ENCODE measurements around the gene RGS12.

DNA sequence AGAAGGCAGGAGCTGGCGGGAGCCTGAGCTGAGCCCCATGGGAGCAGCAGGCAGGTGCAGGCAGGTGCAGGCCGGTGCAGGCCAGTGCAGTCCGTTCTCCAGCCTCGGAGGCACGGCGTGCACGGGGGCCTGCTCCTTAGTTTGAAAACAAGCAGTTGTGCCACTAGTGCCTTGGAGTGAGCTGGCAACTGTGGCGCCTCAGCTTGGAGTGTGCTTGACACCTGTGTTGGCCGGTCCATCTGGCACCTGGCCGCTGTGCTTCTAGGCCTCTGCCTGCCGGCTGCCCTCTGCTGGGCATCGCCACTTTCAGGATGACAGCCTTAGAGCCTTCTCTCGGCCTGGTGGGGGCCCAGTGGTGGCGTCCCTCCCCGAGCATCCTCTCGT is 47.9 kb downstream of the RGS12 start:
- TF ChIP-seq, protein P1, sequence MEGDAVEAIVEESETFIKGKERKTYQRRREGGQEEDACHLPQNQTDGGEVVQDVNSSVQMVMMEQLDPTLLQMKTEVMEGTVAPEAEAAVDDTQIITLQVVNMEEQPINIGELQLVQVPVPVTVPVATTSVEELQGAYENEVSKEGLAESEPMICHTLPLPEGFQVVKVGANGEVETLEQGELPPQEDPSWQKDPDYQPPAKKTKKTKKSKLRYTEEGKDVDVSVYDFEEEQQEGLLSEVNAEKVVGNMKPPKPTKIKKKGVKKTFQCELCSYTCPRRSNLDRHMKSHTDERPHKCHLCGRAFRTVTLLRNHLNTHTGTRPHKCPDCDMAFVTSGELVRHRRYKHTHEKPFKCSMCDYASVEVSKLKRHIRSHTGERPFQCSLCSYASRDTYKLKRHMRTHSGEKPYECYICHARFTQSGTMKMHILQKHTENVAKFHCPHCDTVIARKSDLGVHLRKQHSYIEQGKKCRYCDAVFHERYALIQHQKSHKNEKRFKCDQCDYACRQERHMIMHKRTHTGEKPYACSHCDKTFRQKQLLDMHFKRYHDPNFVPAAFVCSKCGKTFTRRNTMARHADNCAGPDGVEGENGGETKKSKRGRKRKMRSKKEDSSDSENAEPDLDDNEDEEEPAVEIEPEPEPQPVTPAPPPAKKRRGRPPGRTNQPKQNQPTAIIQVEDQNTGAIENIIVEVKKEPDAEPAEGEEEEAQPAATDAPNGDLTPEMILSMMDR (conservative IDR thresholded peaks at IDR 0.05; ENCODE audit: low read depth in 2 of 2) = peak; percentile 13 to 35; a peak in 2 of 4 replicates
- TF ChIP-seq EZH2 (IDR thresholded peaks at IDR 0.05; ENCODE audit: low read depth, unreplicated experiment) (no peak), ZNF331 (CRISPR knock-in tag; IDR thresholded peaks at IDR 0.05; ENCODE audit: low read depth) (no peak), CREB1 (CRISPR knock-in tag; IDR thresholded peaks at IDR 0.05; ENCODE audit: low read depth) (no peak), EZH2phosphoT487 (IDR thresholded peaks at IDR 0.05; ENCODE audit: unreplicated experiment) (no peak), NANOG (IDR thresholded peaks at IDR 0.05; ENCODE audit: borderline replicate concordance) (no peak)
- TF ChIP-seq, protein P2, sequence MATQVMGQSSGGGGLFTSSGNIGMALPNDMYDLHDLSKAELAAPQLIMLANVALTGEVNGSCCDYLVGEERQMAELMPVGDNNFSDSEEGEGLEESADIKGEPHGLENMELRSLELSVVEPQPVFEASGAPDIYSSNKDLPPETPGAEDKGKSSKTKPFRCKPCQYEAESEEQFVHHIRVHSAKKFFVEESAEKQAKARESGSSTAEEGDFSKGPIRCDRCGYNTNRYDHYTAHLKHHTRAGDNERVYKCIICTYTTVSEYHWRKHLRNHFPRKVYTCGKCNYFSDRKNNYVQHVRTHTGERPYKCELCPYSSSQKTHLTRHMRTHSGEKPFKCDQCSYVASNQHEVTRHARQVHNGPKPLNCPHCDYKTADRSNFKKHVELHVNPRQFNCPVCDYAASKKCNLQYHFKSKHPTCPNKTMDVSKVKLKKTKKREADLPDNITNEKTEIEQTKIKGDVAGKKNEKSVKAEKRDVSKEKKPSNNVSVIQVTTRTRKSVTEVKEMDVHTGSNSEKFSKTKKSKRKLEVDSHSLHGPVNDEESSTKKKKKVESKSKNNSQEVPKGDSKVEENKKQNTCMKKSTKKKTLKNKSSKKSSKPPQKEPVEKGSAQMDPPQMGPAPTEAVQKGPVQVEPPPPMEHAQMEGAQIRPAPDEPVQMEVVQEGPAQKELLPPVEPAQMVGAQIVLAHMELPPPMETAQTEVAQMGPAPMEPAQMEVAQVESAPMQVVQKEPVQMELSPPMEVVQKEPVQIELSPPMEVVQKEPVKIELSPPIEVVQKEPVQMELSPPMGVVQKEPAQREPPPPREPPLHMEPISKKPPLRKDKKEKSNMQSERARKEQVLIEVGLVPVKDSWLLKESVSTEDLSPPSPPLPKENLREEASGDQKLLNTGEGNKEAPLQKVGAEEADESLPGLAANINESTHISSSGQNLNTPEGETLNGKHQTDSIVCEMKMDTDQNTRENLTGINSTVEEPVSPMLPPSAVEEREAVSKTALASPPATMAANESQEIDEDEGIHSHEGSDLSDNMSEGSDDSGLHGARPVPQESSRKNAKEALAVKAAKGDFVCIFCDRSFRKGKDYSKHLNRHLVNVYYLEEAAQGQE (IDR thresholded peaks at IDR 0.05; ENCODE audit: unreplicated experiment) = no peak
- TF ChIP-seq, protein P3, sequence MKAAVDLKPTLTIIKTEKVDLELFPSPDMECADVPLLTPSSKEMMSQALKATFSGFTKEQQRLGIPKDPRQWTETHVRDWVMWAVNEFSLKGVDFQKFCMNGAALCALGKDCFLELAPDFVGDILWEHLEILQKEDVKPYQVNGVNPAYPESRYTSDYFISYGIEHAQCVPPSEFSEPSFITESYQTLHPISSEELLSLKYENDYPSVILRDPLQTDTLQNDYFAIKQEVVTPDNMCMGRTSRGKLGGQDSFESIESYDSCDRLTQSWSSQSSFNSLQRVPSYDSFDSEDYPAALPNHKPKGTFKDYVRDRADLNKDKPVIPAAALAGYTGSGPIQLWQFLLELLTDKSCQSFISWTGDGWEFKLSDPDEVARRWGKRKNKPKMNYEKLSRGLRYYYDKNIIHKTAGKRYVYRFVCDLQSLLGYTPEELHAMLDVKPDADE (IDR thresholded peaks at IDR 0.05) = no peak

Data from GM23338 (cell line).